Measurements from ENCODE around the gene LMF1. TPM values are rescaled to one million over a fixed set of nuclear protein-coding genes. Genes with fewer than 3 reads are reported as not detected.

Gene LMF1
- total and polyA plus RNA-seq, 2 of the 8 experiments (the other 6 are each of a cell fraction or from before 2014, with no cell fraction given): 3.5 to 9.1 TPM

- no peak for TF ChIP-seq CHD7 (IDR thresholded peaks at IDR 0.05; ENCODE audit: insufficient replicate concordance, low read length)
- no peak for TF ChIP-seq SIN3A (conservative IDR thresholded peaks at IDR 0.05 in 1 of 2, IDR thresholded peaks at IDR 0.05 in 1 of 2; ENCODE audit: low read depth in 1 of 2, low read length in 2 of 2)
- no peak for TF ChIP-seq CHD2 (IDR thresholded peaks at IDR 0.05; ENCODE audit: low read length)
- TF ChIP-seq KDM1A (IDR thresholded peaks at IDR 0.05; ENCODE audit: borderline replicate concordance, low read length): no peak
- TF ChIP-seq, protein P1, sequence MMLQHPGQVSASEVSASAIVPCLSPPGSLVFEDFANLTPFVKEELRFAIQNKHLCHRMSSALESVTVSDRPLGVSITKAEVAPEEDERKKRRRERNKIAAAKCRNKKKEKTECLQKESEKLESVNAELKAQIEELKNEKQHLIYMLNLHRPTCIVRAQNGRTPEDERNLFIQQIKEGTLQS (IDR thresholded peaks at IDR 0.05; ENCODE audit: insufficient read depth, low read depth, low read length): no peak
- TF ChIP-seq BACH1 (IDR thresholded peaks at IDR 0.05; ENCODE audit: low read length): no peak
- no peak for TF ChIP-seq YY1 (IDR thresholded peaks at IDR 0.05; ENCODE audit: low read depth, low read length)
- TF ChIP-seq SP4 (IDR thresholded peaks at IDR 0.05; ENCODE audit: low read length): no peak
- TF ChIP-seq RXRA (IDR thresholded peaks at IDR 0.05; ENCODE audit: insufficient read depth, low read depth, low read length): no peak
- TF ChIP-seq MAFK (IDR thresholded peaks at IDR 0.05; ENCODE audit: low read depth, low read length): no peak
Measured at GRCh38 chr16:852451-853185, 118.2 kb downstream of the LMF1 start (continued).

All from H1 (cell line).